Epithelial cell of proximal tubule (primary cell): Measurements from ENCODE around the gene POU2F2. TPM values are rescaled to one million over a fixed set of nuclear protein-coding genes. Genes with fewer than 3 reads are reported as not detected.

ENCODE experiments used
- DNase-seq: peaks from one replicate; pipeline ENCODE4 v3.0.0-alpha.2; 2011; ENCODE audit warnings: low read depth
- H3K4me3 ChIP-seq: 2 replicates; pipeline ENCODE4 v1.5.1; 2011; ENCODE audit warnings: low read depth, mild to moderate bottlenecking, low read length
- total RNA-seq: library from RNA; depleted of rRNA; stranded (reverse); fragments of >200 nt; gene quantifications from 2 replicates; pipeline ENCODE4 v1.2.3, GENCODE V29; 2015
- TF ChIP-seq, protein P1 (sequence below): conservative IDR thresholded peaks from 2 replicates; pipeline ENCODE4 v1.5.1; 2012; ENCODE audit warnings: low read depth, mild to moderate bottlenecking, low read length

Gene POU2F2
- total RNA-seq, 1 donor from 2014 or later: 0.46 TPM

DNA sequence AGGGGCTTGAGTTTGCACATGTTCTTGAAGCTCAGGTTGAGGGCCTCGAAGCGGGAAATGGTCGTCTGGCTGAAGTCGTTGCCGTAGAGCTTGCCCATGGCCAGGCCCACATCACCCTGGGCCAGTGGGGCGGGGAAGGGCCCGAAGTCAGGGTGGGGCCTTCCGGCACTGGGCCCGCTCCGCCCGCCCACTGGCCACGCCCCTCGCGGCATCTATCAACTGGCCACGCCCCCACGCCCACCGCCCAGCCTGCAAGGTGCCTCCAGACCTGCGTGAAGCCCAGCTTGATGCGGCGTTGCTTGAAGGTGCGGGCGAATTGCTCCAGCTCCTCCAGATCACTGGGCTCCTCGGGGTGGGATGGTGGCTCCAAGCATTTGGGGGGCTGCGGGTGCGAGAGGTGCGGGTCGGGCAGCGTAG lies 36.4 kb downstream of the POU2F2 start:
- H3K4me3 ChIP-seq: no peak overlapping the region
- no peak for DNase-seq
- TF ChIP-seq, protein P1, sequence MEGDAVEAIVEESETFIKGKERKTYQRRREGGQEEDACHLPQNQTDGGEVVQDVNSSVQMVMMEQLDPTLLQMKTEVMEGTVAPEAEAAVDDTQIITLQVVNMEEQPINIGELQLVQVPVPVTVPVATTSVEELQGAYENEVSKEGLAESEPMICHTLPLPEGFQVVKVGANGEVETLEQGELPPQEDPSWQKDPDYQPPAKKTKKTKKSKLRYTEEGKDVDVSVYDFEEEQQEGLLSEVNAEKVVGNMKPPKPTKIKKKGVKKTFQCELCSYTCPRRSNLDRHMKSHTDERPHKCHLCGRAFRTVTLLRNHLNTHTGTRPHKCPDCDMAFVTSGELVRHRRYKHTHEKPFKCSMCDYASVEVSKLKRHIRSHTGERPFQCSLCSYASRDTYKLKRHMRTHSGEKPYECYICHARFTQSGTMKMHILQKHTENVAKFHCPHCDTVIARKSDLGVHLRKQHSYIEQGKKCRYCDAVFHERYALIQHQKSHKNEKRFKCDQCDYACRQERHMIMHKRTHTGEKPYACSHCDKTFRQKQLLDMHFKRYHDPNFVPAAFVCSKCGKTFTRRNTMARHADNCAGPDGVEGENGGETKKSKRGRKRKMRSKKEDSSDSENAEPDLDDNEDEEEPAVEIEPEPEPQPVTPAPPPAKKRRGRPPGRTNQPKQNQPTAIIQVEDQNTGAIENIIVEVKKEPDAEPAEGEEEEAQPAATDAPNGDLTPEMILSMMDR: no peak

DNA sequence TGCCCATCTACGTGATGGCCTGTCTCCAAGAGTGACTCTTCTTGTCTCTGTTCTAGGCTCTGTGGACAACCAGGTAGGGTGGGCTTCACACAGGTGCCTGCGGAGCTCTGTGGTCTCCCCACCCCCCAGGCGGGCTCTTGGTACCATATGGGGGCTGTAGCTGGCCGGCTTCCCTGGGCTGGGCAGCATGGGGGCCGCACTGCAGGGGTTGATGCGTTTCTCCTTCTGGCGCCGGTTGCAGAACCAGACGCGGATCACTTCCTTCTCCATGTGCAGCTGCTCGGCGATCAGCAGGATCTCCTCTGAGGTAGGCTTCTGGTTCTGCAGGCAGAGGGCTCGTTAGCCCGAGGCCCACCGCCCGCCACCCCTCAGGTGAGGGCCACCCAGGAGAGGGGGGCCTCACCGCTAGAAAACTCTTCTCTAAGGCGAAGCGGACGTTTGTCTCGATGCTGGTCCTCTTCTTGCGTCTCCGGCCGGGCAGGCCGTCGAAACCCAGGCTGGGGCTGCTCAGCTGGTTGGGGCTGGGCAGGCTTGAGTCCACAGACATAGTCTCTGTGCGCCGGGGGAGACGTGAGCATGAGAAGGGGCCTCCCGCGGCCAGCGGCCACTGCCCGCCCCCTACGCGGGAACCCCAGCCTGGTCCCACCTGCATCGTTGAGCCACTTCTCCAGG lies 37.0 kb downstream of the POU2F2 start:
- TF ChIP-seq, protein P1: no peak
- DNase-seq: no peak
- no peak overlapping the region for H3K4me3 ChIP-seq

- no peak overlapping the region for H3K4me3 ChIP-seq
- TF ChIP-seq, protein P1: no peak
- no peak for DNase-seq
Observed at GRCh38 chr19:42093926-42094325, 38.3 kb downstream of the POU2F2 start.

DNA sequence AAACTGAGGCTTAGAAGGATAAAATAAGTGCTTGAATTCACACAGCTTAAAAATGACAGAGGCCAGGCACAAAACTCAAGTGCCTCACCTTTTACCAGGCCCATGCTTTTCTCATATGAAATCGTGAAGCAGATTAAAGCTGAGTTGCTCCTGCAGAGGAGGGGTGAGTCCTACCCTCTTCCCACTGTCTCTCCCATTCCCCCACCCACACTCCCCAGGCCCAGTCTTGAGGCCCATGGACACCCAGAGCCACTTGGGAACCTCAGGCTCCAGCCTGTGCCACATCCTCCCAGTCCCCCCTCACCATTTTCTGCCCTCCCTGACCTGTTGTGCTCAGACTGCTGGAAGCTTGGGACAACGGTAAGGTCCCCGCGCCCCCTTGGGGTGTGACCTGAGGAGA lies 38.7 kb downstream of the POU2F2 start:
- TF ChIP-seq, protein P1: no peak
- no peak for DNase-seq
- no peak overlapping the region for H3K4me3 ChIP-seq

GRCh38 chr19:42092350-42092749 lies 39.9 kb downstream of the POU2F2 start:
- DNase-seq: no peak
- TF ChIP-seq, protein P1: peak; percentile 70
- no peak overlapping the region for H3K4me3 ChIP-seq

DNA sequence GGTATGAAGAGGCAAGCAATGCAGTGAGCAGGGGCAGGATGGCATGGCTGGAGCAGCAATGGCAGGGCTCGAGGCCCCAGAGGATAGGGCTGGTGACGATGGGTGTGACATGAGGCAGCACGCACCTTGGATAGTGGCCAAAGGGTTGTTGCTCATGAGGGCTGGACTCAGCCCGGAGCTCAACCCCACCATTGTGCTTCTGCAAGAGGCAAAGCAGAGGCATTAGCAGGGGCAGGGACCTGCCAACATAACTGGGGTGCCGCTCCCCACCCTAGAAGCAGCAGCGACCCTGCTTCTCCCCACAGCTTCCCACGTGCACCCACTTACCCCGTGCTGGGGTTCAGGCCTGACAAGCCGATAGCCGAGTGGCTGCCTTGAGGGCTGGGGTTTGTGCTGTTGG lies 40.5 kb downstream of the POU2F2 start:
- TF ChIP-seq, protein P1: no peak
- DNase-seq: no peak
- no peak overlapping the region for H3K4me3 ChIP-seq

DNA sequence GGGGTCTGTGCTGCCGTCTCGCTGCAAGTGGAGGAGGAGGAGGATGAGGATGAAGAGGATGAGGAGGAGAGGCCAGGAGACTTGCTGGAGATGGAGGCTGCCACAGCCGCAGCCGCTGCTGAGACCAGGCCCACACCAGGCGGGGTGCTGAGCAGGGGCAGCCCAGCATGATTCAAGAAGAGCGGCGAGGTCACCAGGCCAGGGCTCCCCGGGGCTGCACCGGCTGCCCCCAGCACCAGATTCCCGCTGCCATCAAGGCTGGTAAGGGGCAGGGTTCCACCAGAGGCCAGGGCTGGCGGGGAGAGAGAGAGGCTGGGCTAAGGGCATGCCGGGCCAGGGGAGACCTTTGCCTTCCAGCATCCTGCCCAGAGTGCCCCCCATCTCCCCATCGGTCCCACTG lies 40.9 kb downstream of the POU2F2 start:
- no peak for DNase-seq
- H3K4me3 ChIP-seq: no peak overlapping the region
- TF ChIP-seq, protein P1: no peak
